Activated T-cell treated with anti-CD3 and anti-CD28 coated beads for 4 hours (primary cell): ENCODE data around the gene GTF2A2.
"Not testable (repeated sequence)": the region's sequence is repeated elsewhere in the genome, so short reads cannot be mapped to it uniquely, and the experiment has no call there.

Source experiments
- DNase-seq: peaks from one replicate; pipeline ENCODE4 v3.0.0-alpha.2; 2020

GTF2A2 gene, protein sequence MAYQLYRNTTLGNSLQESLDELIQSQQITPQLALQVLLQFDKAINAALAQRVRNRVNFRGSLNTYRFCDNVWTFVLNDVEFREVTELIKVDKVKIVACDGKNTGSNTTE

DNA sequence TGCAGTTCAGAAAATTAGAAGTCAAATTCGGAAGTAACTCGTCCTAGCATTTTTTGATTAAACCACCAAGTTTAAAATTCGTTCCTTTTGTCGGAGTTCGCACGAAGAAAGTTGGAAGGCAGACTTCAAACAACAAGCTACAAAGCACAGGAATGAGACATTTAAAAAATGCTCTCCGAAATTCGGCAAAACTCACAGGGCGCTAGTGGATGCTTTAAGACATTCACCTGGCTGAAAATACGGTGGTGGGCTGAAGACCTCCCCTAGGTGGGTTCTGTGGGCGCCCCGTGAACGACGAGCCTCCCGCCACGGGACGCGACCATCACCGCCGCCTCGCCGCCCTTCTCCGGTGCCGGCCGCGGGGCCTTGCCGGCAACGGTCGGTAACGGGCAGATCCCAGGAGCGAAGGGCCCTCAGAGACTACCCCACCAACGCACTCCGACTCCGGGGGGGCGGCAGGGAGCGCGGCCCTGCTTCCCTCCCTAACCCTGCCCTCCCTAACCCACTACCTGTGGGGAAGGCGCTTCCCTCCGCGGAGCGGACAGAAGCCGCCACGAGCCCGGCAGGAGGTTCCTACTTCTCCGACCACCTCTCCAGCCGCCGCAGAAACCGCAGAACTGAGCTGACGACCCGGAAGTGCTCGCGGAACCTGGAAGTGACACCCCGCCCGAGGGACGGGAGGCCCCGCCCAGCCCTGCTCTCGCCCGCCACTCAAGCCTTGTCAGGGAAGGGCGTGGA is at the start of gene GTF2A2:
Gene GTF2A2 (minus strand): TSS at position 619 of the 738 bp plus-strand sequence. CDS start 5,238 bp downstream, outside the sequence.
- DNase-seq, result peak; percentile 82

DNA sequence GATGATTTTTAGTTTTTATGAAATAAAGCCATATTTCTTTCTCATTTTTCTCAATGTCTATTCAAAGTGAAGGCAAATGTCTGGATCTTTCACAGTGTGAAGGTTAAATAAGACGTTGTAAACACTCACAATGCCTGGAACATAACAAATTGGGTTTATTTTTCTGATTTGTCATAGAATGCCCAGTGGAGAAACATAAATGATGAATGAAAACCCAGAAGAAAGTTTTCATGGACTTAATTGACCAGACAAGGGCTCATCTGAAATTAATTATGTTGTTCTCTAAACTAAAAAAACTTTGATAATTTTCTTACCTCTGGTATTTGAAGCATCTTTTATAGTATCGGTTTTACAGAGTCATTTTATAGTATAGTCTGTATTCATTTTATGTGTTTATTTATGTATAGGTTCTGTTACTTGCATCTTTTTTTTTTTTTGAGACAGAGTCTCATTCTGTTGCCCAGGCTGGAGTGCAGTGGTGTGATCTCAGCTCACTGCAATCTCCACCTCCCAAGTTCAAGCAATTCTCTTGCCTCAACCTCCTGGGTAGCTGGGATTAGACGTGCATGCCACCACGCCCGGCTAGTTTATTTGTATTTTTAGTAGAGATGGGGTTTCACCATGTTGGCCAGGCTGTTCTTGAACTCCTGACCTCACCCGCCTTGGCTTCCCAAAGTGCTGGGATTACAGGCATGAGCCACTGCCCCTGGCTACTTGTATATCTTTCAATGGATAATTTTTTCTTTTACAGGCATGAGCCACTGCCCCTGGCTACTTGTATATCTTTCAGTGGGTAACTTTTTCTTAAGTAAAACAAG is 46.9 kb upstream of the GTF2A2 start:
- no peak for DNase-seq

DNA sequence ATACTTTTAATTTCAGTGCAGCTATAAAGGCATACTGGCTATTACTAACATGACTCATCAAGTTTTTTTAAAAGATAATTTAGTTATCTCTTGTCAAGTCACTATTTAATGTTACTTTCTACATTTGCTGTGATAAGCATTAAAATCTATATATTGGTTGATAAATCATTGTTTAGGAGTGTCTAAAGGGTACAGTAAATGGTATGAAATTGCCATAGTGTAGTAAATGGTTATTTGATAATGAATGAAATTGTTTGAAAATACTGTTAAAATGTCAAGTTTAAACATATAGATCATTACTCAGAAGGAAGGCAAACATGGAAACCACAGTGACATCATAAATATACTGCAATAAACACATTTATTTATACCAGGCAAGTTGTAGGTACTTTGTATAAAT is 45.0 kb upstream of the GTF2A2 start:
- no peak for DNase-seq

DNA sequence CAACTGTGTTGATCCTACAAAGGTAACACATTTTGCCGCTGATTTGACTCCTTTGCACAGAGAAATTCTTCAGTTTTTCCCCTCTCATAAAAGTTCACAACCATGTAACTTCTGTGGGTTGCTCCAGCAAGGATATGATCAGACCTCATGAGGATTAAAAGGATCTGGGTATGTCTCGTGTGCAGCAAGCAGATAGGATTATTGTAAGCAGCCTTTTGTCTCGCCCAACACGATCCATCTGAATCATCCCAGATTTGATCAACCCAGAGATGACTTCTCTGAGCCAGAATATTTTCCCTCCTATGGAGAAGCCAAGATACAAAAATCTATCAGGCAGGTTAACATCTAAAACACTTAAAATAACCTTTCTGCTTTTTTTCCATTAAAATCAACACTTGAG is 44.6 kb upstream of the GTF2A2 start:
- DNase-seq, result no peak

DNA sequence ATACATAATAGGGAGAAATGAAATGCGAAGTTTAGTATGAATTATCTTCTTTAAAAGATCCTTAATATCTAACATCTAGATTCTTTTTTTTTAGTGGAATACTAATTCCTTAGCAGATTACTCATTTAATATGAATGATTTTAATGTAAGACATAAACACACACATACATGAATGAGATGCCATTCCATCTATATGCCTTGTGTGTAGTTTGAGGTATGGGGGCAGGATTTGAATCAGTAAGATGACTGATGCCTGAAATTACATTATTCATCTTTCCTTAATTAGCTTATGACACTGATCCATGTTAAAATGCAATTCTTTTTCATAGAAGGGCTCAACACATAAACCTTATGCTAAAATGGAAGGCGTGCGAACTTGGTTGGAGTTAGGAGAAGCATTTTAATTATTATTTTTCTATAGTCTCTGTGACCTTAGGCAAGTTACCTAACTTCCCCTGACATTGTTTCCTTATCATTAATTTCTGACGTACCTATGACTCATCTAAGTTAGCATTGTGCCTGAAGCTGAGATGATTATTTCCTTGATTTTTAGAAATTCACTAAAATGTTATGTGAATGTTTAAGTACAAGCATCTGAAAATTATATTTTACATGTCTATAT is 42.6 kb upstream of the GTF2A2 start:
- DNase-seq, result no peak

DNA sequence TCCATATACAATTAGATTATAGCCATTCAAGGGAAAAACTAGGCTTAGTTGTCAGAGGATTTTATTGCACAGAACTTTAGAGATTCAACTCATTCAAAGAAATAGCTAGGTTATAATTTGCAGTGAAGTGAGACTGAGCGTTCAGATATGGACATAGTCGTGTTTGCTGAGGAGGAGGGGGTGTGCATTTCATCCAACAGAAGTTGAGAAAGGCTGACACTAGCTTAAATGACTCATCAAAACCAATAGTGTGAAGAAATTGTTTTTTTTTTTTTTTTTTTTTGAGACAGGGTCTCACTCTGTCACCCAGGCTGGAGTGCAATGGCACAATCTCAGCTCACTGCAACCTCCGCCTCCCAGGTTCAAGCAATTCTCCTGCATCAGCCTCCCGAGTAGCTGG is 40.8 kb upstream of the GTF2A2 start:
- DNase-seq, result not testable (repeated sequence)

DNA sequence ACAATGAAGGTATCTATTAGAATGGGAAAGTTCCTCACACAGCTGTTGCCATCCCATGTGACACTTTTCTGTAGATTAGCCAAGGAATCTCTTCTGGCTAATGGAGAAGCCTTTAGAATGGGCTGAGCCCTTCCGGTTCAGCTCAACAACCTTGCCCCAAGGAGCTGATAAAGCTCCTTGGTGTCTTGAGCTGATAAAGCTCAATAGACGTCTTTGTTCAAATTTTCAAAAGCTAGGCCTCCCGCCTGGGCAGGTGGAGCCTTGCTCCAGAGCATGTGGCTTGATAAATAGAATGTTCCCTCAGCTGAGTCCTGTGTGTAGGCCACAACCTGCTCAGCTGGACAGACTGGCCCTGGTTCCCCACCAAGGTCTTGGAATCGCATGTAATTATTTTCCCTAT is 39.0 kb upstream of the GTF2A2 start:
- DNase-seq, result no peak

DNA sequence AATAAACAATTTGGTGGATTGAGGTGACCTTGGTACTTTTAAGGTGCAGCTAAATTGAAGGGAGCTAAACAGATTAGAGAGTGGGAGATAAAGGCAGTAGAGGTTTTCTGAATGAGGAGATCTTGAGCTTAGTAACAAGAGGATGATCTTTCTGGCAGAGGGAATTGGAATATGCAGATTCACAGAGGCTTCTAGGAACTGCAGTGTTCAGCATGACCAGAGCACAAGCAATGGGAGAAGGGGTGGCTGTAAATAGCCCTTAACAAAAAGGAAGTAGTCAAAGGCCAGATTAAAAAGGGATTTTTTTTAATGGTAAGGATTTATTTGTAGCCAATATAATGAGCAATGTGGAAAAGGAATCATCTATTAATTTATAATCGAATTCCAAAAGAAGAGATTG is 37.5 kb upstream of the GTF2A2 start:
- DNase-seq, result no peak

DNA sequence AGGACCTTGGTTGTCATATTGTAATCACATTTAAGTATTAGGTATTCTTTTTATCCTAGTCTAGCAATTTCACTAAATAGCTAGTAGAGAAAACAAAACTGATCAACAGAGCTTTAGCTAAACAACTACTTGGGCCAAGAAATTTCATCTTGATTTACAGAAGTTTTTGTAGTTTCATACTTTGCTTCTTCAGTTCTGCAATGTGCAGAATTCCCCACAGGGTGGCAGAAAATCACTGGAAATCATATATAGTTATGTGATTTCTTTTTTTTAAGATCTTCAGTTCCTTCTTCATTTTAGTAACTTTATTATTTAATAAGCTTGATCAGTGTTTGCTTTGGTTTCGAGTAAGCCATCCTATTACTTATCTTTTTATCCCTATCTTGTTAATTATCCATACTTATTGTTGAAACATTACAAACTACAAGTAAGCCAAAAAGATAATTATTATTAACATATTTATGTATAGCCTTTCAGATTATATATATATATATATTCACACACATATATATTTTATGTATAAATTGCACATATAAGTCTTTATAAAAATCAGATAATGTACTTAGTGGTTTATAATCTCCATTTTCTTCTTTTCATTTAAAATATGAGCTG is 34.0 kb upstream of the GTF2A2 start:
- peak; percentile 24 for DNase-seq

DNA sequence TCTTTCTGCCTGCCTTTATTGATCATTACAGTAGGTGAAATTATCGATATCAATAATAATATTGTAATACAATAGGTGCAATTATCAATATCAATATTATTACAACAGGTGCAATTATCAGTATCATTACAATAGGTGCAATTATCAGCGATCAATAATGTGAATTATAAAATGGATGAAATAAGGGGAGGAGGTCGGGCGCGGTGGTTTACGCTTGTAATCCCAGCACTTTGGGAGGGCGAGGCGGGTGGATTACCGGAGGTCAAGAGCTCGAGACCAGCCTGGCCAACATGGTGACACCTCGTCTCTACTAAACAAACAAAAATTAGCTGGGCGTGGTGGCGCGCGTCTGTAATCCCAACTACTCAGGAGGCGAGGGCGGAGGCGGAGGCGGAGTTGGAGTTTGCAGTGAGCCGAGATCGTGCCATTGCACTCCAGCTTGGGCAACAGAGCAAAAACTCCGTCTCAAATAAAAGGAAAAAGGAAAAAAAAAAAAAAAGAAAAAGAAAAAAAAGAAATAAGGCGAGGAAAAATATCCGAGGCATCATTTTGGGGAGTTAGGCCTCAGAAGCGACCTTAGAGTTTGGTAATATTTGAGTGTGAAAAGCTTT is 32.4 kb upstream of the GTF2A2 start:
- peak; percentile 33 for DNase-seq

DNA sequence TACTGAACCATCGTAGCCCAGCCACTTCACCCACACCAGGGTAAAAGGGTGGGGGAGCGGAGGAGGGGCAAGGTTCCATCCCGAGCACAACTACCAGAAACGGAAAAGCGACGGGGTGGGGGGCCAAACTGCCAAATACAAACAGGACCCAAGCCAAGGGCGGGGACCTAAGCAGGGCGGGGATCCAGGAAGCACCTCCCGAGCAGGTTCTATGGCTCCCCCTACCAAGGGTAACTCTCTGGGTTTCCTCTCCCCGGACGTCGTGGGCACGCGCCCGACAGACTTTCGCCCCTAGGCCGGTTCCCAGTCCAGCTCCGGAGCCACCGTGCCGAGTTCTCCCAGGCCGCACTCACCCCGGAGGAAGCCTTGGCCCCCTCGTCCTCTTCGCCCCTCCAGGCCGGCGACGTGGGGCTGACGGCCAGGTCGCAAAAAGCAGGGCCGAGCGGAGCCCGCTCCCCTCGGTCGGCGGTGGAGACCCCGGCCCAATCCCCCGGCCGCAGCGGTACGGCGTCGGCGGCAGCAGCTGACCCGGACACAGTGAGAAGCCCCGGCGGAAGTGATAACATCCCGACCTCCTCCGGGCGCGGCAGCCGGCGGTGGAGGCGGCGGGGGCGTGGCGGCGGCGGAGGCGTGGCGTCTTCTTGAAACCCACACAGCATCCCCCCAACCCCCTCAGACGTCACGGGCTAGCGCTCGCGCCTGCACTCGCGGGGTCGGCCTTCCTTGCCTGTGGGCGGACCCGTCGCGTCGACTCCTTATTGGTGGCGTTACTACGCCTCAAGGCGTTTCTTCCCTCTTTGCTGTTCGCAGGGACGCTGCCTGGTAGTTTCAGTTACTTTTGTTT is 31.7 kb upstream of the GTF2A2 start, which contains the start of gene BNIP2:
Gene BNIP2 (minus strand): TSS at position 539 of the 844 bp plus-strand sequence. CDS start 6,863 bp downstream, outside the sequence.
- DNase-seq, result peak; percentile 98

DNA sequence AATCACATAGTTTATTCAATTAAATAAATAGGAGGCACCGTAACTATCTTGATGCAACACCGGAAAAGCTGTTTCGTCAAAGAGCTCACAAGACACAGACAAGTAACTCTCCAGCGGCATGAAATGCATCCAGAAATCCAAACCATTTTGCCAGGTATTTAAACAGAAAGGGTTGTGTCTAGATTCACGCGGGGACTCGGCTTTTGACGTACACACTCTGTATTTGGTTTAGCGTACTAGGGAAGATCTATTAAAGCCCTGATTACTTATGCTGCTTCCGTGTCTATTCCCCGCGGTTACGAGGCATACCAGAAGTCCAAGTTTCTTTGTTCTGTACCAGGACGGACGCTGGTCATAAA is 31.1 kb upstream of the GTF2A2 start:
- DNase-seq, result peak; percentile 12

DNA sequence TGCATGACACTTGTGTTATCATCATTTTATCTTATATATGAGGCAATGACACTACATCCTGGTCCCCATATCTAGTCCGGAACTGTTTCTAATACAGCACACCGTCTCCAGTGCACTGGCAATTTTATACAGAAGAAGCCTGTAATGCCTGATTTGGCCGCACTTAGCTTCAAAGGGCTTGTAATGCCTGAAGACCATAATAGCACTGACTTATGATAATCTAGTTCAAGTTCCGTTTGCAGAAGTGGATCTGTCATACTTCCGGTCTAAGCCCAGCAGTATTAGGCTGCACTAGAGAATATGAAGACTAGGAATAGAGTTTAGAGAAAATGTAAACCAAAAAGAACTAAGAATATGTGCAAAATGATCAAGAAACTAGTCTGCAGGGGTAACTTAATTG is 30.5 kb upstream of the GTF2A2 start:
- DNase-seq, result no peak

DNA sequence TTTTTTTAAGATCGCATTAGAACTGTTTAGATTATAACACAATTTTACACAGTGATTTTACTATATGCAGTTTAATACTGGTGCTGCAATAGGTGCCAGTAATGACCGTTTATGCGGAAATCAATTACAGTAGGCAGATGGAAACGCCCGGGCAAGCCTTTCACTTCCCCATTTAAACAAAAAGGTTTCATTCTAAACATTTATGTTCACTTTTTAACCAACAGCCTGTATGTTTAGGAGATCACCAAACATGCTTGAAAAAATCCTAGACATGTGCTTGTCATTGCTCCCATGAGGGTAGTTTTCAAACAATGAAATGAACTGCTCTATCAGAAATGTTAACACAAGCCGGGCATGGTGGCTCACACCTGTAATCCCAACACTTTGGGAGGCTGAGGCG is 29.1 kb upstream of the GTF2A2 start:
- DNase-seq, result no peak

DNA sequence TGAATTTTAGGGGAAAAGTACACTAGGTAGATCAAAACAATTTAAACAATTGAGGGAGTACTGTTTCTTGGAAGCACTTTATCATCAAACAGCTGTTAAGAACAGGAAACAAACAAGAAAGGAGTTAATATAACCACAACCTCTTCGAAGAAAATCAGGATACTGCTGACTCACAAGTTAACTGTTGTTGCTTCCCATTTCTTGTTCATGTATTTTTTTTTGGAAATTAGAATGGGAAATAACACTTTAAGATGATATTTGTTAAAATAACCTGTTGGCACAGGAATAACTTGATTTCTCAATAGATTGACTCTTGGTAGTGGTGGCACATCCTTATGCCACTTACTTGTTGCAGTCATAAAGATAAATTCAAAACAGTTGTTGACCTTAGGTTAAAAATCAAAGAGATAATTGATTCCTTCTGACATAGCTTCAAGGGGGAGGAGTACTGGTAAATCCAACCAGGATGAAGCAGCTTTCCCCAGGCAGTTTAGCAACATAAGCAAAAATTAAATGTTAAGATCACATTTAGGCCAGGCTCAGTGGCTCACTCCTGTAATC is 28.5 kb upstream of the GTF2A2 start:
- no peak for DNase-seq

DNA sequence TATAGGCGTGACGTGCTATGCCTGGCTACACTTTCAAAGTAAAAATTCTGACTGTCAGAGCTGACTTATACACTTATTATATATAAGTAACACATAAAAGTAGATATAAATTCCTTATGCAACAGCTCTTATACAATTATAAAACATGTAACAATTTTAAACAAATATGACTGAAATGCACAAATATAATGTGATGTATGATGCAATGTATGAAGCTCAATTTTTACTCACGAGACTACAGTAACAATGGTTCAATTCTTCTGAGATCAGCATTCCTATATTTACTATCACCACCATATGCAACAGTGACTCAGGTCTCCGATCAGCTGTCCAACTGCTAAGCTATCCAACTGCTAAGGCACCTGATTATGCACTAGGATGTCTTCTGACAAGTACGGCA is 23.6 kb upstream of the GTF2A2 start:
- DNase-seq, result no peak

DNA sequence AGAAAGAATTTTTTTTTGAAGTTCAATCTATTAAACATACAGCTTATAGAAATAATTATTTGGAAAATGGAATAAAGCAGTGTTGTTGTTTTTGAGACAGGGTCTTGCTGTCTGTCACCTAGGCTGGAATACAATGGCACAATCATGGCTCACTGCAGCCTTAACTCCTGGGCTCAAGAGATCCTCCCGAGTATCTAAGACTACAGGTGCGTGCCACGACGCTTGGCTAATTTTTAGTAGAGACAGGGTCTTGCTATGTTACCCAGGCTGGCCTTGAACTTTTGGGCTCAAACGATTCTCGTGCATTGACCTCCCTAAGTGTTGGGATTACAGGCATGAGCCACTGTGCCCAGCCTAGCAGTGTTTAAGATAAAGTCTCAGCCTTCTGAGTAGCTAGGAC is 23.0 kb upstream of the GTF2A2 start:
- no peak for DNase-seq

DNA sequence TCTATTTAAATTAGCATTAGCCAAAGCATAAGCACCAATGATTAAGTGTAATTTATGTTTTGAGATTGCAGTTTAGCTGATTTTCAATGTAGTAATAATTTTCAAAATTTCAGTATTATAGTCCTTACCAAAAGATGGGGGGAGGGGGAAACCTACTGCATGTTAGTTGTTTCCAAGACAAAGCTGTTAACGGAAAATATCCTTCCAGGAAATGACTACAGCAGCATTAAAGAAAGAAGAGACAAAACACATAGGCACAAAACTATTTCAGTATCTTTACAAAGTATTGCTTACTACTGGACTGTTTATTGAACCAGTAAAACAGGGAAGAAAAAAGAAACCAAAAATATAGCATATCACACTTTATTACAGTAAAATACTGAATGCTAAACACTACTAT is 21.3 kb upstream of the GTF2A2 start:
- no peak for DNase-seq

DNA sequence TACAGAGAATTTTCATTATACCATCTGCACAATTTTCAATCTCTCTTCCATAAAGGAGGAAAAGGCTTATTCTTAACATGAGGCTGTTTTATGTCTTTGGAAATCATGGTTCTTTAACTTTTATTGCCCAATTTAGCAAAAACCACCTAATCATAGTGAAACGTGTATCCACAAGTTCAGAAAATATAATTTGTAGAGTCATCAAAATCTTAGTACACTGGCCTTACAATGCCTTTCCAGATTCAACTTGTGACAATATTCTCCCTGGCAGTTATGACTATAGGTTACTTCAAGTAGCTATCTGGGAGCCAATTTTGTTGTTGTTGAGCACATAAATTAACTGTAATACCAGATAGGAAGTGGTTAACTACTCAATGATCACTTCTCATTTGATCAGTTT is 20.9 kb upstream of the GTF2A2 start:
- DNase-seq, result no peak

DNA sequence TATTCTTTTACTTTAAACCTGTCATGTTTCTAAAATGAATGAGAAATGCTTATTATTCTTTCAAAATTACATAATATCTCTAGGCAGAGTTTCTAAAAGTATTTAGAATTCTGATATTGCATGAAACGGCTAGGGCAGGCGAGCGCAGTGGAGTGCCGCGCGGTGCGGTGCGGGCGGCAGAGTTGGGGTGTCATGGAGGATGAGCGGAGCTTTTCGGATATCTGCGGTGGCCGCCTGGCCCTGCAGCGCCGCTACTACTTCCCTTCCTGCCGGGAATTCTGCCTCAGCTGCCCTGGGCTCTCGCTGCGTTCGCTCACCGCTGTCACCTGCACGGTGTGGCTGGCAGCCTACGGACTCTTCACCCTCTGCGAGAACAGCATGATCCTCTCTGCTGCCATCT is 19.2 kb upstream of the GTF2A2 start:
- no peak for DNase-seq

DNA sequence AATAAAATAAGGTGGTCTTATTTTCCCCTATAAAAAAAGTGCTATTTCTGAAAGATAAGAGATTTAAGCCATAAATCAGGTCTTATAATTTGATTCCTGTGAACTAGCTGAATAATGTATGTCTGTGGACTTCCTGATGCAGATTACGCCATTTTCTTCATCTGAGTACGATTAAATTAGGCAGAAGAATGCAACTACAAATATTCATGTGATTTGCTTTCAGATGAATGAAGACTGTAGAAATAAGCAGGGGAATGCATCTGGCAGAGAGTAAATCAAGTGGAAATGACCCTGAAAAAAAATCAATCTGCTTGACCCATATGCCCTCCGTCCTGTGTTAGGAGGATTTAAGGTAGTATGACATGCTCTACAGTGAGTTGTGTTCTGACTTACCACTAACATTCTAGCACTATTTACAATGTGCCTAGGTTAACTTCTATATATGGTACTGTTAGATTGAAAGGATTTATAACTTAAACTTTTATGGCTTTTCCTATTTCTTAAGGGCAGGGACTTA is 17.1 kb upstream of the GTF2A2 start:
- no peak for DNase-seq
